ENCODE measurements around the gene RNF220. TPM values are rescaled to one million over a fixed set of nuclear protein-coding genes. Genes with fewer than 3 reads are reported as not detected.

RNF220 gene
- total and polyA plus RNA-seq, 2 of the 13 experiments (the other 11 are each of a cell fraction or from before 2014, with no cell fraction given) = 48.2 to 72.1 TPM

GRCh38 chr1:44701141-44701573 is 296.1 kb downstream of the RNF220 start (continued):
- TF ChIP-seq HBP1 (CRISPR knock-in tag; IDR thresholded peaks at IDR 0.05; ENCODE audit: low read depth) = no peak
- TF ChIP-seq SIX1 (CRISPR knock-in tag; IDR thresholded peaks at IDR 0.05; ENCODE audit: borderline replicate concordance) = no peak
- TF ChIP-seq ZNF407 (CRISPR knock-in tag; IDR thresholded peaks at IDR 0.05; ENCODE audit: not compliant biosample characterization) = no peak
- TF ChIP-seq IKZF1 (IDR thresholded peaks at IDR 0.05) = no peak
- peak; percentile 87 for TF ChIP-seq ARID5B (CRISPR knock-in tag; IDR thresholded peaks at IDR 0.05)
- TF ChIP-seq, protein P1, sequence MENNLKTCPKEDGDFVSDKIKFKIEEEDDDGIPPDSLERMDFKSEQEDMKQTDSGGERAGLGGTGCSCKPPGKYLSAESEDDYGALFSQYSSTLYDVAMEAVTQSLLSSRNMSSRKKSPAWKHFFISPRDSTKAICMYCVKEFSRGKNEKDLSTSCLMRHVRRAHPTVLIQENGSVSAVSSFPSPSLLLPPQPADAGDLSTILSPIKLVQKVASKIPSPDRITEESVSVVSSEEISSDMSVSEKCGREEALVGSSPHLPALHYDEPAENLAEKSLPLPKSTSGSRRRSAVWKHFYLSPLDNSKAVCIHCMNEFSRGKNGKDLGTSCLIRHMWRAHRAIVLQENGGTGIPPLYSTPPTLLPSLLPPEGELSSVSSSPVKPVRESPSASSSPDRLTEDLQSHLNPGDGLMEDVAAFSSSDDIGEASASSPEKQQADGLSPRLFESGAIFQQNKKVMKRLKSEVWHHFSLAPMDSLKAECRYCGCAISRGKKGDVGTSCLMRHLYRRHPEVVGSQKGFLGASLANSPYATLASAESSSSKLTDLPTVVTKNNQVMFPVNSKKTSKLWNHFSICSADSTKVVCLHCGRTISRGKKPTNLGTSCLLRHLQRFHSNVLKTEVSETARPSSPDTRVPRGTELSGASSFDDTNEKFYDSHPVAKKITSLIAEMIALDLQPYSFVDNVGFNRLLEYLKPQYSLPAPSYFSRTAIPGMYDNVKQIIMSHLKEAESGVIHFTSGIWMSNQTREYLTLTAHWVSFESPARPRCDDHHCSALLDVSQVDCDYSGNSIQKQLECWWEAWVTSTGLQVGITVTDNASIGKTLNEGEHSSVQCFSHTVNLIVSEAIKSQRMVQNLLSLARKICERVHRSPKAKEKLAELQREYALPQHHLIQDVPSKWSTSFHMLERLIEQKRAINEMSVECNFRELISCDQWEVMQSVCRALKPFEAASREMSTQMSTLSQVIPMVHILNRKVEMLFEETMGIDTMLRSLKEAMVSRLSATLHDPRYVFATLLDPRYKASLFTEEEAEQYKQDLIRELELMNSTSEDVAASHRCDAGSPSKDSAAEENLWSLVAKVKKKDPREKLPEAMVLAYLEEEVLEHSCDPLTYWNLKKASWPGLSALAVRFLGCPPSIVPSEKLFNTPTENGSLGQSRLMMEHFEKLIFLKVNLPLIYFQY (CRISPR knock-in tag; IDR thresholded peaks at IDR 0.05; ENCODE audit: borderline replicate concordance) = no peak
- TF ChIP-seq ZNF557 (CRISPR knock-in tag; IDR thresholded peaks at IDR 0.05) = no peak
- peak; percentile 98 for TF ChIP-seq PITX1 (CRISPR knock-in tag; IDR thresholded peaks at IDR 0.05)
- peak; percentile 86 for TF ChIP-seq HMG20B (CRISPR knock-in tag; conservative IDR thresholded peaks at IDR 0.05)
- no peak for TF ChIP-seq RBM22 (optimal IDR thresholded peaks at IDR 0.05; ENCODE audit: low read length)
